Suprapubic skin (tissue), 4 donors: Measurements from ENCODE around the gene SERPING1. TPM values are rescaled to one million over a fixed set of nuclear protein-coding genes. Genes with fewer than 3 reads are reported as not detected.

Experiments
- DNase-seq, 2 donors: peaks; one replicate each; pipeline ENCODE4 v3.0.0-alpha.2; 2019; ENCODE audit warnings: low spot score in 2 of 2
- H3K27ac ChIP-seq: fragments of 200-600 bp; sonication (generic); one replicate; pipeline ENCODE4 v1.5.1; 2019
- H3K27me3 ChIP-seq: fragments of 200-600 bp; sonication (generic); one replicate; pipeline ENCODE4 v1.5.1; 2019
- H3K36me3 ChIP-seq: fragments of 200-600 bp; sonication (generic); one replicate; pipeline ENCODE4 v1.5.1; 2019
- H3K4me1 ChIP-seq: fragments of 200-600 bp; sonication (generic); one replicate; pipeline ENCODE4 v1.5.1; 2019
- H3K4me3 ChIP-seq: fragments of 200-600 bp; sonication (generic); one replicate; pipeline ENCODE4 v1.5.1; 2019; ENCODE audit warnings: mild to moderate bottlenecking
- H3K9me3 ChIP-seq: fragments of 200-600 bp; sonication (generic); one replicate; pipeline ENCODE4 v1.5.1; 2019
- EP300 ChIP-seq: sonication (generic); formaldehyde crosslinking; IDR thresholded peaks from one replicate; pipeline ENCODE4 v1.6.1; 2017; ENCODE audit warnings: antibody characterized with exemption
- POLR2A ChIP-seq, 2 donors: fragments of 450-650 bp; IDR thresholded peaks; one replicate each; pipeline ENCODE4 v1.6.1; 2017; ENCODE audit warnings: antibody characterized with exemption in 2 of 2, mild to moderate bottlenecking in 2 of 2, moderate library complexity in 2 of 2
- POLR2AphosphoS5 ChIP-seq, 3 donors: sonication (generic); formaldehyde crosslinking; IDR thresholded peaks; one replicate each; pipeline ENCODE4 v1.6.1; 2017; ENCODE audit warnings: antibody characterized with exemption in 3 of 3
- whole genome bisulfite sequencing: methylation state at CpG from one replicate; pipeline ENCODE4 v1.1.5; 2018; 5-methylcytosine and 5-hydroxymethylcytosine counted together
- total RNA-seq, 4 donors: library from RNA; depleted of rRNA; stranded (reverse); fragments of >200 nt; gene quantifications; one replicate each; pipeline ENCODE4 v1.1.0, GENCODE V29; 2016
- TF ChIP-seq, protein P1 (sequence below), 2 donors: fragments of 200-600 bp in 1 of 2; fragments of 450-650 bp in 1 of 2; sonication (generic) in 1 of 2; IDR thresholded peaks; one replicate each; pipeline ENCODE4 v1.5.1; 2016 to 2019; ENCODE audit warnings: antibody characterized with exemption in 2 of 2, mild to moderate bottlenecking in 1 of 2, moderate library complexity in 1 of 2

SERPING1 gene
- total RNA-seq, 4 donors from 2014 or later = 93.3 to 173 (median 119) TPM

DNA sequence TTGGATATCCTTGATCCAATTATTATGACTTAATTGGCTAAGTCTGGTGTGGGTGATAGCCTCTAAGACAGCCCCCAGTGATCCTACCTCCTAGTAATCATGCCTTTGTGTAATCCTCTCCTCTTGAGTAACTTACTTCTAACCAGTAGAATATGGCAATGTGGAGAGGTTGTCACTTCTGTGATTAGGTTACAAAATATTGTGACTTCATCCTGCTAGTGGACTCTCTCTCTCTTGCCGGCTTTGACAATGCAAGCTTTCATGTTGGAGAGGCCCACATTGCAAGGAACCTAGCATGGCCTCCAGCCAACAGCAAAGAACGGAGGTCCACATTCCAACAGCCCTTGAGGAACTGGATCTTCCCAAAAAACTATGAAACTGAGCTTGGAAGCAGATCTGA lies 32.7 kb downstream of the SERPING1 start:
- Histone ChIP-seq H3K36me3 (no peaks in the 10 kb centered on the region), H3K4me1 (no peaks in the 10 kb centered on the region), H3K27me3 (no peaks in the 10 kb centered on the region), H3K4me3 (no peak overlapping the region), H3K27ac (no peak overlapping the region), H3K9me3 (no peaks in the 10 kb centered on the region)
- TF ChIP-seq POLR2AphosphoS5 (IDR thresholded peaks at IDR 0.05) (no peak), POLR2A (IDR thresholded peaks at IDR 0.05) (no peak), EP300 (no peak)
- TF ChIP-seq, protein P1, sequence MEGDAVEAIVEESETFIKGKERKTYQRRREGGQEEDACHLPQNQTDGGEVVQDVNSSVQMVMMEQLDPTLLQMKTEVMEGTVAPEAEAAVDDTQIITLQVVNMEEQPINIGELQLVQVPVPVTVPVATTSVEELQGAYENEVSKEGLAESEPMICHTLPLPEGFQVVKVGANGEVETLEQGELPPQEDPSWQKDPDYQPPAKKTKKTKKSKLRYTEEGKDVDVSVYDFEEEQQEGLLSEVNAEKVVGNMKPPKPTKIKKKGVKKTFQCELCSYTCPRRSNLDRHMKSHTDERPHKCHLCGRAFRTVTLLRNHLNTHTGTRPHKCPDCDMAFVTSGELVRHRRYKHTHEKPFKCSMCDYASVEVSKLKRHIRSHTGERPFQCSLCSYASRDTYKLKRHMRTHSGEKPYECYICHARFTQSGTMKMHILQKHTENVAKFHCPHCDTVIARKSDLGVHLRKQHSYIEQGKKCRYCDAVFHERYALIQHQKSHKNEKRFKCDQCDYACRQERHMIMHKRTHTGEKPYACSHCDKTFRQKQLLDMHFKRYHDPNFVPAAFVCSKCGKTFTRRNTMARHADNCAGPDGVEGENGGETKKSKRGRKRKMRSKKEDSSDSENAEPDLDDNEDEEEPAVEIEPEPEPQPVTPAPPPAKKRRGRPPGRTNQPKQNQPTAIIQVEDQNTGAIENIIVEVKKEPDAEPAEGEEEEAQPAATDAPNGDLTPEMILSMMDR (IDR thresholded peaks at IDR 0.05) = no peak
- WGBS = 71% methylated on average over 2 of the region's 2 CpGs
- no peak for DNase-seq

DNA sequence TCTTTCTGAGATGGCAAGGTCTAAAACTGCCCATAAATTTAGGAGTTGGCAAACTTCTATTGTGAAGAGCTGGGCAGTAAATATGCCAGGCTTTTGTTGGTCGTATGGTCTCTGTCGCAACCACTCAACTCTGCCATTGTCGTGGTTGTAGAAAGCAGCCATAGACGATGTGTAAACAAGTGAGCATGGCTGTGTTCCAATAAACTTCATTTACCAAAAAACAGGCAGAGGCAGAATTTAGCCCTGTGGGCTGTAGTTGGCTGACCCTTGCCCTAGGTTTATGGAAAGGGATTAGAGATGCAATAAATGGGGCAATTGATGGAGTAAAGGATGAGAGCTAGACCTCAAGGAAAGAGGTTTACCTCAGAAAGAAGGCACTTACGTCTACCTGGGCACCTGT lies 34.6 kb downstream of the SERPING1 start:
- H3K27me3 ChIP-seq = no peaks in the 10 kb centered on the region
- H3K9me3 ChIP-seq = no peaks in the 10 kb centered on the region
- H3K36me3 ChIP-seq = no peaks in the 10 kb centered on the region
- TF ChIP-seq POLR2A (IDR thresholded peaks at IDR 0.05) = no peak
- TF ChIP-seq, protein P1 (IDR thresholded peaks at IDR 0.05) = no peak
- no peak for TF ChIP-seq EP300
- TF ChIP-seq POLR2AphosphoS5 (IDR thresholded peaks at IDR 0.05) = no peak
- WGBS = 53% methylated on average over 5 of the region's 5 CpGs
- no peak for DNase-seq
- H3K4me3 ChIP-seq = no peak overlapping the region
- no peak overlapping the region for H3K27ac ChIP-seq
- no peaks in the 10 kb centered on the region for H3K4me1 ChIP-seq

DNA sequence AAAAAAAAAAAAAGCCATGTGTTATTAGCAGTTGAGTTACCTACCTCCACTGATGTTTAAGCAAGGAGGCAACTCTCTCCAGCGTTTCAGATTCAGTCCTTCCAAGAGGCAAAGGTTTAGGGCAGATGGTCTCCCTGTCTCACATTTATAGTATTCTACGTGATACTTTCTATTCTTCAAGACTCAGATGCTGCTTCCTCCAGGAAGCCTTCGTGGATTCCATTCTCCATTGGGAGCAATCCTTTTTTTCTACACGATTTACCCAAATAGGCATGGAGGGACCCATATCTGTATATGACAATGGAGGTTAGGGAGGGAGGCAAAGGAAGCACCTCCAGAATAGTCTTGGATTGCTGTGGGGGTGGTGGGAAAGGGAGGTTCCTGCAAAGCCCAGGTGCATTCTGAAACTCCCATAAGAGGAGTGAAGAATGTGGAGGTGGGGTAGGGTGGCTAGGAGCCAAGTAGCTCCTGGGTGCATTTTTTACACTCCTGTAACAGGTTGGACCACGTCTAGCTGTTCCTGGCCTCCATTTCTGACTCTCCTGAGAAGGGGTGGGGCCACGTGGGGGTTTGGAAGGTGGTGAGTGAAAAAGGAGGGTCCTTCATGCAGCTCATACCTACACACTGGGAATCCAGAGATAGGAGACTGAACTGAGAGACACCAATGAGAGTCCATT lies 36.0 kb downstream of the SERPING1 start:
- no peak for DNase-seq
- Histone ChIP-seq H3K27me3 (no peaks in the 10 kb centered on the region), H3K27ac (no peak overlapping the region), H3K4me3 (no peak overlapping the region), H3K4me1 (peaks cover 9% of the 10 kb centered on the region), H3K36me3 (no peaks in the 10 kb centered on the region), H3K9me3 (no peaks in the 10 kb centered on the region)
- 61% methylated on average over 6 of the region's 6 CpGs for WGBS
- TF ChIP-seq POLR2A (IDR thresholded peaks at IDR 0.05) (no peak), POLR2AphosphoS5 (IDR thresholded peaks at IDR 0.05) (no peak), EP300 (no peak)
- TF ChIP-seq, protein P1 (IDR thresholded peaks at IDR 0.05) = no peak

DNA sequence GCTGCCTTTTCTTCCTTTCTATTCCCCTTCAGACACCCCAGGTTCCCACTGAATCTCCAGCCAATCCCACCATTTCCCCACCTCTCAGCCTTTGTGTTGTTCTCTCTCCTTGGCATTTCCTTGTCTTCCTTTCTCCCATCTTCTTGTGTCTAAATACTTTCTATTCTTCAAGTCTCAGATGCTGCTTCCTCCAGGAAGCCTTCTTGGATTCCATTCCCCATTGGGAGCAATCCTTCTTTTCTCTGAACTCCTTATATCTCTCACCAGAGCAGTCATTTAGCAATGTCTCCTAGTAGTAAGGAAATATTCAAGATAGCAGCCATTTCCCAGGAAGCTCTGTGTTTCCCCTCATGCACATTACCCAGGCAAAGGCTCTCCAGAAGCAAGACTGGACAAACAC lies 36.8 kb downstream of the SERPING1 start:
- TF ChIP-seq, protein P1 (IDR thresholded peaks at IDR 0.05) = no peak
- TF ChIP-seq POLR2AphosphoS5 (IDR thresholded peaks at IDR 0.05) = no peak
- Histone ChIP-seq H3K4me3 (no peak overlapping the region), H3K9me3 (no peaks in the 10 kb centered on the region), H3K27me3 (no peaks in the 10 kb centered on the region), H3K27ac (no peak overlapping the region), H3K4me1 (peaks cover 16% of the 10 kb centered on the region), H3K36me3 (no peaks in the 10 kb centered on the region)
- no peak for DNase-seq

DNA sequence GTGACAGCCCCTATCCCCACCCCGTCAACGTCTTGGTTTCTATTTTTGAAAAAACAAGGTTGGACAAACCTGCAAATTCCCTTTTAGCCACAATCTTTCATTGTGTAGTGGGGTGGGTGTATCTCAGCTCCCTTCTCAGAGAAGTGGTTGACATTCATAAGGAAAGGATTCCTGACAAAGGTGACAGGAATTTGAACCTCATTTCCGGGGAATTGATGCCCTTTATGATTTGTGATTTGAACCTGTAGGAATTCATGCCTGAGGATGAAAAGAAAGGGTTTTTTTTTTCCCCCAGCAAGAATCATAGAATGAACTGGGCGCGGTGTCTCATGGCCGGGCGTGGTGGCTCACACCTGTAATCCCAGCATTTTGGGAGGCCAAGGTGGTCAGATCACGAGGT lies 37.8 kb downstream of the SERPING1 start:
- Histone ChIP-seq H3K4me1 (peaks cover 25% of the 10 kb centered on the region), H3K27ac (no peak overlapping the region), H3K4me3 (no peak overlapping the region), H3K9me3 (no peaks in the 10 kb centered on the region), H3K36me3 (no peaks in the 10 kb centered on the region), H3K27me3 (no peaks in the 10 kb centered on the region)
- TF ChIP-seq POLR2AphosphoS5 (IDR thresholded peaks at IDR 0.05) = no peak
- TF ChIP-seq, protein P1 (IDR thresholded peaks at IDR 0.05) = no peak
- TF ChIP-seq EP300 = no peak
- no peak for TF ChIP-seq POLR2A (IDR thresholded peaks at IDR 0.05)
- 81% methylated on average over 8 of the region's 8 CpGs for WGBS
- no peak for DNase-seq
